GM12878 (cell line): ENCODE measurements around the gene SFXN5. TPM values are rescaled to one million over a fixed set of nuclear protein-coding genes. Genes with fewer than 3 reads are reported as not detected.

Experiments used
- ATAC-seq: fragments of 200-7000 bp; cut with Tn5 transposase; 3 replicates; pipeline ENCODE4 v1.9.1; 2020; ENCODE audit warnings: mild to moderate bottlenecking, moderate library complexity
- BruUV-seq: library from RNA; stranded (reverse); fragments of 400-500 nt; replicated peaks from 2 replicates; lab custom pipeline; 2021; lab: Mats Ljungman, UMichigan
- CTCF ChIA-PET: fragments of 300-600 bp; sonication (Branson Sonifier 250); formaldehyde crosslinking; extraction: SDS; loops from one replicate; lab custom pipeline; 2021; ENCODE audit warnings: inconsistent platforms; lab: Yijun Ruan, JAX
- POLR2A ChIA-PET: fragments of 350-600 bp; formaldehyde crosslinking; extraction: SDS; loops from one replicate; lab custom pipeline; 2021; ENCODE audit warnings: inconsistent platforms; lab: Charles Lee
- RAD21 ChIA-PET: fragments of 300-600 bp; sonication (Branson Sonifier 250); formaldehyde crosslinking; loops from one replicate; lab custom pipeline; 2023; ENCODE audit warnings: antibody characterized with exemption; ENCODE audit not compliant: unreplicated experiment; lab: Charles Lee
- SMC1A ChIA-PET: fragments of 300-600 bp; sonication (Branson Sonifier 250); formaldehyde crosslinking; loops from one replicate; lab custom pipeline; 2023; ENCODE audit not compliant: unreplicated experiment, uncharacterized antibody; lab: Charles Lee
- DNase-seq: peaks from one replicate; pipeline ENCODE4 v3.0.0-alpha.2; 2011; ENCODE audit warnings: low read depth, low spot score
- FAIRE-seq: peaks from 3 replicates; lab custom pipeline; 2011; peaks lifted over from hg19 to GRCh38; lab: Jason Lieb, UNC
- H2AFZ ChIP-seq: 2 replicates; pipeline ENCODE4 v1.6.0; 2011; ENCODE audit warnings: low read depth, low read length, control low read depth; ENCODE audit not compliant: control insufficient read depth
- H3K27ac ChIP-seq: 2 replicates; pipeline ENCODE4 v1.5.1; 2011; ENCODE audit warnings: control low read depth; ENCODE audit not compliant: control insufficient read depth, insufficient read depth
- H3K27me3 ChIP-seq, 2 experiments: replicated peaks in 1 of 2; 2 replicates each; pipeline versions ENCODE4 v1.6.0 to v1.6.1; 2011; ENCODE audit warnings: low read length in 1 of 2; ENCODE audit not compliant: control insufficient read depth in 2 of 2, insufficient read depth in 2 of 2
- H3K36me3 ChIP-seq, 2 experiments: 2 replicates each; pipeline ENCODE4 v1.5.1; 2011; ENCODE audit warnings: low read length in 1 of 2; ENCODE audit not compliant: control insufficient read depth in 2 of 2, insufficient read depth in 2 of 2
- H3K4me1 ChIP-seq: 2 replicates; pipeline ENCODE4 v1.6.1; 2011; ENCODE audit warnings: mild to moderate bottlenecking, low read length, moderate library complexity, mixed read lengths; ENCODE audit not compliant: control insufficient read depth, insufficient read depth
- H3K4me2 ChIP-seq: 2 replicates; pipeline ENCODE4 v1.6.0; 2011; ENCODE audit warnings: control low read depth; ENCODE audit not compliant: control insufficient read depth, insufficient read depth
- H3K4me3 ChIP-seq: fragments of 200-600 bp; sonication (generic); 2 replicates; pipeline ENCODE4 v1.5.1; 2016
- H3K79me2 ChIP-seq: 2 replicates; pipeline ENCODE4 v1.6.0; 2011; ENCODE audit warnings: low read length; ENCODE audit not compliant: control insufficient read depth, insufficient read depth
- H3K9ac ChIP-seq: 2 replicates; pipeline ENCODE4 v1.8.0; 2011; ENCODE audit warnings: low read length, control low read depth, mixed read lengths; ENCODE audit not compliant: control insufficient read depth, insufficient read depth
- H3K9me3 ChIP-seq: replicated peaks from 3 replicates; pipeline ENCODE4 v1.5.1; 2011; ENCODE audit warnings: mild to moderate bottlenecking, low read length; ENCODE audit not compliant: control insufficient read depth, insufficient read depth
- H4K20me1 ChIP-seq: 2 replicates; pipeline ENCODE4 v1.6.0; 2011; ENCODE audit not compliant: control insufficient read depth, insufficient read depth
- CBFB ChIP-seq: IDR thresholded peaks from 2 replicates; pipeline ENCODE4 v1.6.1; 2016; ENCODE audit warnings: antibody characterized with exemption, low read depth
- CEBPB ChIP-seq, 2 experiments: fragments of 150-350 bp in 1 of 2; IDR thresholded peaks; 2 replicates each; pipeline ENCODE4 v1.6.1; 2012 to 2014; ENCODE audit warnings: low read depth in 2 of 2, low read length in 2 of 2, borderline replicate concordance in 1 of 2, inconsistent platforms in 1 of 2
- CHD2 ChIP-seq: IDR thresholded peaks from 2 replicates; pipeline ENCODE4 v1.6.1; 2011; ENCODE audit warnings: low read depth, low read length, improper control_type of control experiment, borderline replicate concordance
- CREM ChIP-seq: IDR thresholded peaks from 2 replicates; pipeline ENCODE4 v1.6.1; 2014; ENCODE audit warnings: antibody characterized with exemption, low read depth
- E4F1 ChIP-seq: fragments of 450-650 bp; IDR thresholded peaks from 2 replicates; pipeline ENCODE4 v1.6.1; 2018; ENCODE audit warnings: borderline replicate concordance, mild to moderate bottlenecking; ENCODE audit not compliant: partially characterized antibody
- HDAC2 ChIP-seq: fragments of 200-600 bp; sonication (generic); IDR thresholded peaks from 2 replicates; pipeline ENCODE4 v1.6.1; 2017
- IRF3 ChIP-seq: fragments of 450-650 bp; IDR thresholded peaks from 2 replicates; pipeline ENCODE4 v1.6.1; 2014; ENCODE audit warnings: mild to moderate bottlenecking
- JUNB ChIP-seq: IDR thresholded peaks from 2 replicates; pipeline ENCODE4 v1.6.1; 2016; ENCODE audit warnings: antibody characterized with exemption, mild to moderate bottlenecking
- KDM1A ChIP-seq: fragments of 200-600 bp; sonication (generic); IDR thresholded peaks from 2 replicates; pipeline ENCODE4 v1.6.1; 2016; ENCODE audit warnings: borderline replicate concordance
- POLR2A ChIP-seq: IDR thresholded peaks from 2 replicates; pipeline ENCODE4 v1.6.1; 2011; ENCODE audit warnings: low read depth, mild to moderate bottlenecking, low read length
- SREBF1 ChIP-seq: IDR thresholded peaks from 2 replicates; pipeline ENCODE4 v1.6.1; 2012; ENCODE audit warnings: mild to moderate bottlenecking, low read length
- WRNIP1 ChIP-seq: IDR thresholded peaks from 2 replicates; pipeline ENCODE4 v1.6.1; 2011; ENCODE audit warnings: low read depth, low read length, improper control_type of control experiment, borderline replicate concordance
- ZNF384 ChIP-seq: IDR thresholded peaks from 2 replicates; pipeline ENCODE4 v1.6.1; 2012; ENCODE audit warnings: low read depth, mild to moderate bottlenecking, low read length, improper control_type of control experiment, borderline replicate concordance
- ZSCAN29 ChIP-seq: fragments of 450-650 bp; IDR thresholded peaks from 2 replicates; pipeline ENCODE4 v1.6.1; 2017; ENCODE audit warnings: mild to moderate bottlenecking, moderate library complexity
- WGBS: methylation state at CpG from one replicate; pipeline ENCODE4 v1.1.6; 2016; ENCODE audit warnings: low lambda C conversion rate; ENCODE audit not compliant: insufficient replicate concordance, insufficient coverage; ENCODE audit errors: missing lambda C conversion rate; 5-methylcytosine and 5-hydroxymethylcytosine counted together
- in situ Hi-C: fragments of 300-500 bp; cut with MboI; formaldehyde crosslinking; loops from 9 replicates; pipeline ENCODE4 v1.14.3; 2018; ENCODE audit warnings: mixed read lengths
- intact Hi-C: fragments of 100-400 bp; cut with micrococcal nuclease; formaldehyde crosslinking; loops from one replicate; pipeline ENCODE4 v1.14.2; 2022; ENCODE audit not compliant: unreplicated experiment
- polyA plus RNA-seq, 11 experiments: library from polyadenylated mRNA; depleted of rRNA in 4 of 11; unstranded in 6 of 11; stranded (reverse) in 5 of 11; fragments of >200 nt; fragmentation: Nextera tagmentation in 4 of 11; fragmentation: Illumina TruSeq in 1 of 11; extraction: Ambion mirVana in 4 of 11; extraction: Trizol in 1 of 11; gene quantifications; 1 replicate in 1 of 11; 2 replicates in 10 of 11; pipeline versions ENCODE4 v1.2.1 to v1.2.3, GENCODE V29; 2011 to 2016; ENCODE audit warnings: inconsistent platforms in 2 of 11, missing spikeins in 2 of 11, low read depth in 1 of 11
- total RNA-seq, 4 experiments: library from RNA; depleted of rRNA in 3 of 4; stranded (reverse); fragments of >200 nt in 3 of 4; fragmentation: Illumina TruSeq in 1 of 4; extraction: Trizol in 1 of 4; gene quantifications; 2 replicates each; pipeline versions ENCODE4 v1.2.1 to v1.2.3, GENCODE V29; 2013 to 2021
- TF ChIP-seq, protein P1 (sequence below): fragments of 450-650 bp; IDR thresholded peaks from 2 replicates; pipeline ENCODE4 v1.6.1; 2017; ENCODE audit warnings: mild to moderate bottlenecking, moderate library complexity
- TF ChIP-seq, protein P2 (sequence below): fragments of 450-650 bp; IDR thresholded peaks from 2 replicates; pipeline ENCODE4 v1.6.1; 2016; ENCODE audit warnings: mild to moderate bottlenecking

Gene SFXN5
- total and polyA plus RNA-seq, 10 of the 15 experiments (the other 5 are each of a cell fraction or from before 2014, with no cell fraction given): 3.3 to 15.9 (median 11.2) TPM

GRCh38 chr2:73110168-73111072, 38.9 kb upstream of the SFXN5 start:
- POLR2A ChIA-PET: no interaction called here
- Histone ChIP-seq H3K9ac (no peak overlapping the region), H2AFZ (no peak overlapping the region), H3K4me1 (no peaks in the 10 kb centered on the region), H3K79me2 (no peaks in the 10 kb centered on the region), H3K27ac (no peak overlapping the region), H4K20me1 (no peaks in the 10 kb centered on the region), H3K9me3 (no peaks in the 10 kb centered on the region), H3K4me3 (no peak overlapping the region), H3K4me2 (no peak overlapping the region), H3K27me3 (peaks cover 6 to 17% of the 10 kb centered on the region in 2 experiments), H3K36me3 (no peaks in the 10 kb centered on the region)
- RAD21 ChIA-PET: no interaction called here
- BruUV-seq: no TSS peak
- CTCF ChIA-PET: interaction anchor here (0.7 kb wide), 1 partner anchor 46 kb away, joined by 3 read pairs; no protein-coding TSS in a partner anchor
- SMC1A ChIA-PET: interaction anchor here (0.5 to 1.1 kb wide), 3 partner anchors 26 to 469 kb away, joined by 3 read pairs; no protein-coding TSS in a partner anchor
- DNase-seq: no peak
- intact Hi-C loops: no loop called here
- 5% methylated on average over 4 of the region's 4 CpGs for WGBS
- no peak for ATAC-seq
- FAIRE-seq: no peak
- in situ Hi-C loops: no loop called here
- TF ChIP-seq, protein P1, sequence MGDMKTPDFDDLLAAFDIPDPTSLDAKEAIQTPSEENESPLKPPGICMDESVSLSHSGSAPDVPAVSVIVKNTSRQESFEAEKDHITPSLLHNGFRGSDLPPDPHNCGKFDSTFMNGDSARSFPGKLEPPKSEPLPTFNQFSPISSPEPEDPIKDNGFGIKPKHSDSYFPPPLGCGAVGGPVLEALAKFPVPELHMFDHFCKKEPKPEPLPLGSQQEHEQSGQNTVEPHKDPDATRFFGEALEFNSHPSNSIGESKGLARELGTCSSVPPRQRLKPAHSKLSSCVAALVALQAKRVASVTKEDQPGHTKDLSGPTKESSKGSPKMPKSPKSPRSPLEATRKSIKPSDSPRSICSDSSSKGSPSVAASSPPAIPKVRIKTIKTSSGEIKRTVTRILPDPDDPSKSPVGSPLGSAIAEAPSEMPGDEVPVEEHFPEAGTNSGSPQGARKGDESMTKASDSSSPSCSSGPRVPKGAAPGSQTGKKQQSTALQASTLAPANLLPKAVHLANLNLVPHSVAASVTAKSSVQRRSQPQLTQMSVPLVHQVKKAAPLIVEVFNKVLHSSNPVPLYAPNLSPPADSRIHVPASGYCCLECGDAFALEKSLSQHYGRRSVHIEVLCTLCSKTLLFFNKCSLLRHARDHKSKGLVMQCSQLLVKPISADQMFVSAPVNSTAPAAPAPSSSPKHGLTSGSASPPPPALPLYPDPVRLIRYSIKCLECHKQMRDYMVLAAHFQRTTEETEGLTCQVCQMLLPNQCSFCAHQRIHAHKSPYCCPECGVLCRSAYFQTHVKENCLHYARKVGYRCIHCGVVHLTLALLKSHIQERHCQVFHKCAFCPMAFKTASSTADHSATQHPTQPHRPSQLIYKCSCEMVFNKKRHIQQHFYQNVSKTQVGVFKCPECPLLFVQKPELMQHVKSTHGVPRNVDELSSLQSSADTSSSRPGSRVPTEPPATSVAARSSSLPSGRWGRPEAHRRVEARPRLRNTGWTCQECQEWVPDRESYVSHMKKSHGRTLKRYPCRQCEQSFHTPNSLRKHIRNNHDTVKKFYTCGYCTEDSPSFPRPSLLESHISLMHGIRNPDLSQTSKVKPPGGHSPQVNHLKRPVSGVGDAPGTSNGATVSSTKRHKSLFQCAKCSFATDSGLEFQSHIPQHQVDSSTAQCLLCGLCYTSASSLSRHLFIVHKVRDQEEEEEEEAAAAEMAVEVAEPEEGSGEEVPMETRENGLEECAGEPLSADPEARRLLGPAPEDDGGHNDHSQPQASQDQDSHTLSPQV: no peak
- TF ChIP-seq IRF3: no peak
- TF ChIP-seq WRNIP1: no peak
- TF ChIP-seq CBFB: no peak
- TF ChIP-seq ZSCAN29: no peak
- no peak for TF ChIP-seq JUNB
- TF ChIP-seq CHD2: no peak
- TF ChIP-seq CEBPB (IDR thresholded peaks at IDR 0.05; ENCODE audit: borderline replicate concordance in 1 of 2, low read depth in 2 of 2, low read length in 2 of 2): no peak
- TF ChIP-seq CREM: no peak
- no peak for TF ChIP-seq HDAC2
- TF ChIP-seq POLR2A: no peak
- no peak for TF ChIP-seq E4F1
- TF ChIP-seq KDM1A: no peak
- TF ChIP-seq, protein P2, sequence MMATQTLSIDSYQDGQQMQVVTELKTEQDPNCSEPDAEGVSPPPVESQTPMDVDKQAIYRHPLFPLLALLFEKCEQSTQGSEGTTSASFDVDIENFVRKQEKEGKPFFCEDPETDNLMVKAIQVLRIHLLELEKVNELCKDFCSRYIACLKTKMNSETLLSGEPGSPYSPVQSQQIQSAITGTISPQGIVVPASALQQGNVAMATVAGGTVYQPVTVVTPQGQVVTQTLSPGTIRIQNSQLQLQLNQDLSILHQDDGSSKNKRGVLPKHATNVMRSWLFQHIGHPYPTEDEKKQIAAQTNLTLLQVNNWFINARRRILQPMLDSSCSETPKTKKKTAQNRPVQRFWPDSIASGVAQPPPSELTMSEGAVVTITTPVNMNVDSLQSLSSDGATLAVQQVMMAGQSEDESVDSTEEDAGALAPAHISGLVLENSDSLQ: no peak
- TF ChIP-seq ZNF384: no peak
- TF ChIP-seq SREBF1: no peak
